GM18909 (cell line): Measurements from ENCODE around the gene FRYL.
"Not testable (repeated sequence)": the region's sequence is repeated elsewhere in the genome, so short reads cannot be mapped to it uniquely, and the experiment has no call there.

Experiments
- ATAC-seq: cut with Tn5 transposase; IDR thresholded peaks from one replicate; pipeline ENCODE4 v1.9.1; 2021; ENCODE audit warnings: mild to moderate bottlenecking; ENCODE audit not compliant: unreplicated experiment, poor library complexity

Gene FRYL

GRCh38 chr4:48668254-48669017, 111.6 kb downstream of the FRYL start:
- peak; percentile 63 for ATAC-seq

GRCh38 chr4:48667148-48667547, 112.9 kb downstream of the FRYL start:
- no peak for ATAC-seq

- no peak for ATAC-seq
Measured at GRCh38 chr4:48665555-48666186, 114.4 kb downstream of the FRYL start.

- ATAC-seq: no peak
Measured at GRCh38 chr4:48664938-48665337, 115.1 kb downstream of the FRYL start.

GRCh38 chr4:48661391-48661790, 118.7 kb downstream of the FRYL start:
- ATAC-seq: no peak

GRCh38 chr4:48660347-48660746, 119.7 kb downstream of the FRYL start:
- ATAC-seq: no peak

- ATAC-seq: no peak
Measured at GRCh38 chr4:48654015-48654664, 125.9 kb downstream of the FRYL start.

GRCh38 chr4:48653217-48654014, 126.7 kb downstream of the FRYL start:
- no peak for ATAC-seq

- no peak for ATAC-seq
Measured at GRCh38 chr4:48651914-48652313, 128.2 kb downstream of the FRYL start.

GRCh38 chr4:48649505-48649904, 130.6 kb downstream of the FRYL start:
- ATAC-seq: no peak

- ATAC-seq: no peak
Measured at GRCh38 chr4:48645225-48645794, 134.8 kb downstream of the FRYL start.

GRCh38 chr4:48642421-48643374, 137.4 kb downstream of the FRYL start:
- no peak for ATAC-seq

GRCh38 chr4:48641401-48641800, 138.7 kb downstream of the FRYL start:
- ATAC-seq: no peak

- ATAC-seq: no peak
Measured at GRCh38 chr4:48640699-48641098, 139.4 kb downstream of the FRYL start.

GRCh38 chr4:48640225-48640624, 139.9 kb downstream of the FRYL start:
- ATAC-seq: no peak

- ATAC-seq: no peak
Measured at GRCh38 chr4:48639807-48640206, 140.3 kb downstream of the FRYL start.

- ATAC-seq: not testable (repeated sequence)
Measured at GRCh38 chr4:48638586-48638985, 141.5 kb downstream of the FRYL start.

GRCh38 chr4:48636911-48637310, 143.2 kb downstream of the FRYL start:
- ATAC-seq: no peak

GRCh38 chr4:48635980-48636379, 144.1 kb downstream of the FRYL start:
- no peak for ATAC-seq
